GM12878 (cell line): ENCODE data around the gene LRRC45.

Experiments used
- CBFB ChIP-seq: IDR thresholded peaks from 2 replicates; pipeline ENCODE4 v1.6.1; 2016; ENCODE audit warnings: antibody characterized with exemption, low read depth
- CTCF ChIP-seq, 3 experiments: IDR thresholded peaks in 2 of 3; conservative IDR thresholded peaks in 1 of 3; 2 replicates each; pipeline ENCODE4 v1.5.1; 2011; ENCODE audit warnings: low read depth in 3 of 3, low read length in 3 of 3, mild to moderate bottlenecking in 3 of 3, control low read depth in 2 of 3, moderate library complexity in 2 of 3, inconsistent platforms in 1 of 3, mixed read lengths in 1 of 3; ENCODE audit not compliant: control insufficient read depth in 2 of 3, insufficient read depth in 1 of 3; ENCODE audit errors: extremely low read depth in 1 of 3
- FOXM1 ChIP-seq: IDR thresholded peaks from 2 replicates; pipeline ENCODE4 v1.6.1; 2012; ENCODE audit warnings: low read depth, mild to moderate bottlenecking, inconsistent platforms, low read length, moderate library complexity
- HDAC2 ChIP-seq: fragments of 200-600 bp; sonication (generic); IDR thresholded peaks from 2 replicates; pipeline ENCODE4 v1.6.1; 2017
- RAD51 ChIP-seq: fragments of 450-650 bp; IDR thresholded peaks from 2 replicates; pipeline ENCODE4 v1.6.1; 2016; ENCODE audit warnings: moderate library complexity, mild to moderate bottlenecking, inconsistent platforms
- SP1 ChIP-seq: IDR thresholded peaks from one replicate; pipeline ENCODE4 v1.6.1; 2011; ENCODE audit warnings: low read depth, low read length
- SUPT20H ChIP-seq: IDR thresholded peaks from 2 replicates; pipeline ENCODE4 v1.6.1; 2011; ENCODE audit warnings: low read depth, mild to moderate bottlenecking, low read length, moderate library complexity, borderline replicate concordance; ENCODE audit not compliant: control insufficient read depth
- YBX1 ChIP-seq: fragments of 450-650 bp; IDR thresholded peaks from 2 replicates; pipeline ENCODE4 v1.6.1; 2016; ENCODE audit warnings: antibody characterized with exemption
- YY1 ChIP-seq: IDR thresholded peaks from 2 replicates; pipeline ENCODE4 v1.6.1; 2011; ENCODE audit warnings: low read depth, mild to moderate bottlenecking, low read length
- ZNF384 ChIP-seq: IDR thresholded peaks from 2 replicates; pipeline ENCODE4 v1.6.1; 2012; ENCODE audit warnings: low read depth, mild to moderate bottlenecking, low read length, improper control_type of control experiment, borderline replicate concordance
- ZZZ3 ChIP-seq: IDR thresholded peaks from 2 replicates; pipeline ENCODE4 v1.6.1; 2011; ENCODE audit warnings: low read depth; ENCODE audit not compliant: control insufficient read depth, insufficient read length
- TF ChIP-seq, protein P1 (sequence below): IDR thresholded peaks from 2 replicates; pipeline ENCODE4 v1.6.1; 2011; ENCODE audit warnings: low read depth, mild to moderate bottlenecking, low read length, moderate library complexity, borderline replicate concordance; ENCODE audit errors: extremely low read depth

DNA sequence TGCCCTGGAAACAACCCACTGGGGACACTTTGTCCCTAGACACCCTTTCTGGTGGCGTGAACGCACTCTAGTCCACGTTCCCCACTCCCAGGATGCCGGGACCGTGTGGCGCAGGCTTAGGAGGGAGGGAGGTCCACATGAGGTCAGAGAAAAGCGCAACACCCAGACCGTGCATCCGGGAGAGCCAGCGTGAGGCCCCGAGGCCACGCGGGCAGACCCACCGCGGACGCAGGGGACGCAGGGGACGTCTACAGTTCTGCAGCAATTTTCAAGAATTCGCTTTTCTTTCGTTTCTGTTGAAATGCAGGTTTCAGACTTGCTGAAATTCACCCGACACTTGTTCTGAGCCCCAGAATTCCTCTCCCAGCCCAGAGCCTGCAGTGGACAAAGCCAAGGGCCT is 23.8 kb downstream of the LRRC45 start:
- TF ChIP-seq ZZZ3 (no peak), CTCF (IDR thresholded peaks at IDR 0.05 in 2 of 3, conservative IDR thresholded peaks at IDR 0.05 in 1 of 3; ENCODE audit: control insufficient read depth in 2 of 3, extremely low read depth in 1 of 3, insufficient read depth in 1 of 3, low read depth in 3 of 3, low read length in 3 of 3) (no peak), CBFB (no peak), ZNF384 (no peak), SUPT20H (no peak), SP1 (no peak), YY1 (no peak), YBX1 (no peak), FOXM1 (no peak), HDAC2 (no peak), RAD51 (no peak)
- TF ChIP-seq, protein P1, sequence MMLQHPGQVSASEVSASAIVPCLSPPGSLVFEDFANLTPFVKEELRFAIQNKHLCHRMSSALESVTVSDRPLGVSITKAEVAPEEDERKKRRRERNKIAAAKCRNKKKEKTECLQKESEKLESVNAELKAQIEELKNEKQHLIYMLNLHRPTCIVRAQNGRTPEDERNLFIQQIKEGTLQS = no peak
